GM12864 (cell line): ENCODE results near the gene ARID3A.
A peak's percentile ranks its signal among the peaks of the same experiment; 100 is the strongest.
"Not testable (repeated sequence)": the region's sequence is repeated elsewhere in the genome, so short reads cannot be mapped to it uniquely, and the experiment has no call there.

Experiments used
- DNase-seq: peaks from one replicate; pipeline ENCODE4 v3.0.0-alpha.2; 2011; ENCODE audit warnings: low read depth
- H3K4me3 ChIP-seq: 2 replicates; pipeline ENCODE4 v1.5.1; 2011; ENCODE audit warnings: mild to moderate bottlenecking, low read depth, low read length, control low read depth
- TF ChIP-seq, protein P1 (sequence below): IDR thresholded peaks from 2 replicates; pipeline ENCODE4 v1.5.1; 2011; ENCODE audit warnings: low read depth, mild to moderate bottlenecking, moderate library complexity, low read length, control low read depth, inconsistent platforms; ENCODE audit errors: missing control alignments

ARID3A gene

DNA sequence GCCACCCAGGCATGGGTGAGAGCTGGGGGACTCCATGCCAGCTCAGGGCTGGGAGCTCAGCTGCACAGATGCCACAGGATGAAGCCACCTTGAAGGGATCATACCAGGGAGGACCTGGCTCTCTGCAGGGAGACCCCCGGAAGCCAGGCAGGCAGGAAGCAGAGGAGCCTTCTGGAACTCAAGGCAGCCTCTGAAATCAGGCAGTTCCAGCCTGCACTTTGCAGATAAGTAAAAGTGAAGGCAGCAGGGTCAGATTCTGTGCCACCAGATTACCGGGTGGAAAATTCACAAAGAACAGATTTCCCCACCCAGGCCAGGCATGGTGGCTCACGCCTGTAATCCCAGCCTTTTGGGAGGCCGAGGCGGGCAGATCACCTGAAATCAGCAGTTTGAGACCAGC, 92.6 kb downstream of the ARID3A start:
- DNase-seq, result no peak
- H3K4me3 ChIP-seq, result peak overlapping the region; percentile 91
- TF ChIP-seq, protein P1, sequence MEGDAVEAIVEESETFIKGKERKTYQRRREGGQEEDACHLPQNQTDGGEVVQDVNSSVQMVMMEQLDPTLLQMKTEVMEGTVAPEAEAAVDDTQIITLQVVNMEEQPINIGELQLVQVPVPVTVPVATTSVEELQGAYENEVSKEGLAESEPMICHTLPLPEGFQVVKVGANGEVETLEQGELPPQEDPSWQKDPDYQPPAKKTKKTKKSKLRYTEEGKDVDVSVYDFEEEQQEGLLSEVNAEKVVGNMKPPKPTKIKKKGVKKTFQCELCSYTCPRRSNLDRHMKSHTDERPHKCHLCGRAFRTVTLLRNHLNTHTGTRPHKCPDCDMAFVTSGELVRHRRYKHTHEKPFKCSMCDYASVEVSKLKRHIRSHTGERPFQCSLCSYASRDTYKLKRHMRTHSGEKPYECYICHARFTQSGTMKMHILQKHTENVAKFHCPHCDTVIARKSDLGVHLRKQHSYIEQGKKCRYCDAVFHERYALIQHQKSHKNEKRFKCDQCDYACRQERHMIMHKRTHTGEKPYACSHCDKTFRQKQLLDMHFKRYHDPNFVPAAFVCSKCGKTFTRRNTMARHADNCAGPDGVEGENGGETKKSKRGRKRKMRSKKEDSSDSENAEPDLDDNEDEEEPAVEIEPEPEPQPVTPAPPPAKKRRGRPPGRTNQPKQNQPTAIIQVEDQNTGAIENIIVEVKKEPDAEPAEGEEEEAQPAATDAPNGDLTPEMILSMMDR, result no peak

DNA sequence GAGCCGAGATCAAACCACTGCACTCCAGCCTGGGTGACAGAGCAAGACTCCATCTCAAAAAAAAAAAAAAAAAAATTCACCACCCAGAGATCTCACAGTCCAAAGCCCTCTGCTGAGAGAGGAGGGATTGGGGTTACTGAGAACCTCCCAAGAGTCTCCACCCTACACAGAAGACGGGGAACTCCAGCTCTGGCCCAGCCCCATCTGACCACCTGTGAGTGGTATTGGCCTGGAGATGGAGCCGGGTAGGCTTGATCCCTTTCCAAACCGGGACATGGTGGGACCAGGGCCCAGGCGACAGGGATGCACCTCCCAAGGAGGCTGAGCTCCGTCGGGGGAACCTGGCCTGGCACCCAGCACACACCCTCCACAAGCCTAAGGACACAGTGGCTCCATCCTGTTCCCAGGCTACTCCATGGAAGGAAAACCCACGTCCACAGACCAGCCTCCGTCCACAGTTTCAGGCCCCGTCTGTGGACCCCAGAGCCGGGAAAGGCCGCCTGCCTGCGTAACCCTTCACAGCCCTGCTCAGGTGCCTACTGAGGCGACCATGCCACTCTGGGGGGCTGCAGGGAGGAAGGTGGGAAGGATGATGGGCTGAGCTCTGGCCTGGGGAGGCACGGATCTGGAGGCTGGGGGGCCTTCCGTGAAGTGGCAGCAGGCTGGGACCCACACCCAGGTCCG, 93.2 kb downstream of the ARID3A start:
- no peak for DNase-seq
- TF ChIP-seq, protein P1, result no peak

DNA sequence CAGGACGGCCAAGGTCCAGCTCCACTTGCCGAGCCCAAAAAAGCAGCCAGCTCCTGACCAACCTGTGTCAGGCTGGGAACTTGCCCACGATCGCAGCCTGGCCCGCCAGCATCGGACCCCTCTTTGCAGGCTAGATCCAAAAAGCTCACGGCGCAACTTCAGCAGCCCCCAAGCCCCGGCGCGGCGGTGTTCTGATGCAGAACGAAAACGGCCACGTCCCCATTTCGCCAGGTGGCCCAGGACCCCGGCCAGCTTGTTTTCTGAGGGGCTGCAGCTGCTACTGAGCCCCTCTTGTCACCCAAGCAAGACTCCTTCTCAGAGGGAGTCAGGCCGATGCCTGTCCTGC, 93.8 kb downstream of the ARID3A start:
- DNase-seq, result no peak
- TF ChIP-seq, protein P1, result no peak
- peak overlapping the region; percentile 91 for H3K4me3 ChIP-seq

More for the DNA sequence above, 93.2 kb downstream of the ARID3A start:
- peak overlapping the region; percentile 91 for H3K4me3 ChIP-seq

DNA sequence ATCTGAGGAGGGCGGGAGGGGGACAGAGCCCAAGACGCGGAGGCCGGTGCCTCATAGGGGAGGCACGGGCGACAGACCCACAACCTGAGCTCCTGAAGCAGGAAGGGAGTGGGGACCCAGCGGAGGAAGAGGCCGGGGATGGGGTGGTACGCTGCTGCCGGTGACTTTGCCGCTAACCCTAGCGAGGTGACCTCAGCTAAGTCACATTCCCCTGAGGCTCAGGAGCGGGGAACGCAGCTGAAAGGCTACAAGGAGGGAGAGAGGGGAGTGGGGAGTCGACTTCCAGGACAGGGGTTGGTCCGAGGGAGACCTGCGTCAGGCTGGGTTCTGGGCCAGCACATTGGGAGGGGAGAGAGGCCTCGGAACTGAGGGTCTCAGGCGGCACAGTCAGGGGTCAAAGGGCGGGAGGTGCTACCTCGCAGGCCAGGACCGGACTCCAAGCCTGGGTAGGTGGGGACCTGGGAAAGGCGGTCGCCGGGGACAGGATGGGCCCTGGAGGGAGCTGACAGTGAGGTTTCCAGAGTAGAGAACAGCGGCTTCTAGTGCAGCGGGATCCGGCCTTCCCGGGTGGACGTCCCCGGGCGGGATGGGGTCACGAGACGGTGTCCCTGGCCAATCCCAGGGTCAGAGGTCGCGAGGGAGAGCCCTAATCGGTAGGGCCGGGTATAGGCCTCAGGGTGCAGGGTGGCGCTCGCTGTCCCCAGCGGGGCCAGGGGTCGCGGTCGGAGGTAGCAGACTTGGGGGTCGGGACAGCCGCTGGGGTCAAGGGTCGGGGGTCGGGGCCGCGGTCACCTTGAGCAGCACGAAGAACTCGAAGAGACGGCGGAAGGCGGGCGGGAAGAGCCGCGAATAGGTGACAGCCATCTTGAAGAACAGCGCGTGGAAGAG, 94.4 kb downstream of the ARID3A start:
- H3K4me3 ChIP-seq, result peak overlapping the region; percentile 91
- no peak for DNase-seq
- TF ChIP-seq, protein P1, result no peak

DNA sequence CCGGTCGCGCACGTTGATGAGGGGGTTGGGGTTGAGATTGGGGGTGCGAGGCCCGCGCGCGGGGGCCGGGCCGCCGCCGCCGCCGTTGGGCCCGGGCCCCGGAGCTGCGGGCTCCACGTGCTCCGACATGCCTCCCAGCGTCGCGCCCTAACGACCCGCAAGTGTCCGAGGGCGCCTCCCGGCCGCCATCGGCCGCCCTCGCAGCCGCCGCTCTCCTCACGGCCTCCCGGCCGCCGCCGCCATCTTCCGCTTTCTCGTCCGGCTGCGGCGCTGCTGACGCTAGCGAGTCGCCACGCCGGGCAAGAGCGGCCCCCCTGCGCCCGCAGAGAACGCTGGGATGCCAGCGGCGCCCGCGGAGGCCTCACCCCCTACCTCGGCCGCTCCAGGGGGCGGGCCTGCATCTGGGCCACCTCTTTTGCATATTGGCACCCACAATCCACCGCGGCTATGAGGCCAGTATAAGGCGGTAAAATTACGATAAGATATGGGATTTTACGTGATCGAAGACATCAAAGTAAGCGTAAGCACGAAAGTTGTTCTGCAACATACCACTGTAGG, 95.1 kb downstream of the ARID3A start, which contains the start of gene TMEM259:
Gene TMEM259, minus strand, starts transcription at position 256 of the 558 bp plus-strand sequence. Its CDS starts 127 bp downstream, at position 129.
- TF ChIP-seq, protein P1, result no peak
- H3K4me3 ChIP-seq, result peak within 1 kb of the TSS; percentile 91
- DNase-seq, result peak; percentile 85

DNA sequence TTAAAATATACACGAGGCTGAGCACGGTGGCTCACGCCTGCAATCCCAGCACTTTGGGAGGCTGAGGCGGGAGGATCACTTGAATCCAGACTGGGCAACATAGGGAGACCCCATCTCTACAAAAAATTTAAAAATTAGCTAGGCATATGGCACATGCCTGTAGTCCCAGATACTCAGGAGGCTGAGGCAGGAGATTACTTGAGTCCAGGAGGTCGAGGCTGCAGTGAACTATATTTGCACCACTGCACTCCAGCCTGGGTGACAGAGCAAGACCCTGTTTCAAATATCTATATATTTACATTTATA, 98.0 kb downstream of the ARID3A start:
- H3K4me3 ChIP-seq, DNase-seq: not testable (repeated sequence)

DNA sequence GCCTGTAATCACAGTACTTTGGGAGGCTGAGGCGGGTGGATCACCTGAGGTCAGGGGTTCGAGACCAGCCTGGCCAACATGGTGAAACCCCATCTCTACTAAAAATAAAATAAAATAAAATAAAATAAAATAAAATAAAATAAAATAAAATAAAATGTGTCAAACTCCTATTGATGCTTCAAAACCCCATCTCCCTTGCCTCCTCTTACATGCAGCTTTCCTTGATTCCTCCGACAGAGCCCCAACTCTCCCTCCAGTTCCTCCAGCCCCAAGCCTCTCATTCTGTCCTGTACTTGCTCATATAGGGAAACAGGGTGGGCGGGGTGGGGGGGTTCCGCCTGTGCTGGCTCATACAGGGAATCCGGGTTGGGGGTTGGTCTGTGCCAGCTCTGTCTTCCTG, 99.2 kb downstream of the ARID3A start:
- not testable (repeated sequence) for DNase-seq, H3K4me3 ChIP-seq
